Peyer's patch (tissue), 4 donors: ENCODE measurements around the gene DEF6.

Experiments used
- POLR2A ChIP-seq, 2 donors: fragments of 450-650 bp; IDR thresholded peaks; one replicate each; pipeline ENCODE4 v1.5.1; 2017; ENCODE audit warnings: antibody characterized with exemption in 2 of 2, mild to moderate bottlenecking in 2 of 2, moderate library complexity in 2 of 2
- TF ChIP-seq, protein P1 (sequence below), 6 experiments: fragments of 450-650 bp in 4 of 6; fragments of 200-600 bp in 2 of 6; sonication (generic) in 1 of 6; IDR thresholded peaks; one replicate each; pipeline ENCODE4 v1.5.1; 2017 to 2019; ENCODE audit warnings: antibody characterized with exemption in 6 of 6, mild to moderate bottlenecking in 3 of 6, moderate library complexity in 1 of 6

- TF ChIP-seq, protein P1, sequence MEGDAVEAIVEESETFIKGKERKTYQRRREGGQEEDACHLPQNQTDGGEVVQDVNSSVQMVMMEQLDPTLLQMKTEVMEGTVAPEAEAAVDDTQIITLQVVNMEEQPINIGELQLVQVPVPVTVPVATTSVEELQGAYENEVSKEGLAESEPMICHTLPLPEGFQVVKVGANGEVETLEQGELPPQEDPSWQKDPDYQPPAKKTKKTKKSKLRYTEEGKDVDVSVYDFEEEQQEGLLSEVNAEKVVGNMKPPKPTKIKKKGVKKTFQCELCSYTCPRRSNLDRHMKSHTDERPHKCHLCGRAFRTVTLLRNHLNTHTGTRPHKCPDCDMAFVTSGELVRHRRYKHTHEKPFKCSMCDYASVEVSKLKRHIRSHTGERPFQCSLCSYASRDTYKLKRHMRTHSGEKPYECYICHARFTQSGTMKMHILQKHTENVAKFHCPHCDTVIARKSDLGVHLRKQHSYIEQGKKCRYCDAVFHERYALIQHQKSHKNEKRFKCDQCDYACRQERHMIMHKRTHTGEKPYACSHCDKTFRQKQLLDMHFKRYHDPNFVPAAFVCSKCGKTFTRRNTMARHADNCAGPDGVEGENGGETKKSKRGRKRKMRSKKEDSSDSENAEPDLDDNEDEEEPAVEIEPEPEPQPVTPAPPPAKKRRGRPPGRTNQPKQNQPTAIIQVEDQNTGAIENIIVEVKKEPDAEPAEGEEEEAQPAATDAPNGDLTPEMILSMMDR (IDR thresholded peaks at IDR 0.05), result no peak
- TF ChIP-seq POLR2A (IDR thresholded peaks at IDR 0.05), result no peak
Measured at GRCh38 chr6:35370785-35371493, 73.3 kb downstream of the DEF6 start.
